Adrenal gland (tissue), 5 donors: ENCODE measurements around the gene FAM83C.

ENCODE experiments used
- CTCF ChIP-seq, 6 experiments: fragments of 450-650 bp in 4 of 6; fragments of 200-600 bp in 2 of 6; sonication (generic) in 1 of 6; IDR thresholded peaks; 1 replicate in 5 of 6; 2 replicates in 1 of 6; pipeline versions ENCODE4 v1.5.1 to v1.8.0; 2016 to 2021; ENCODE audit warnings: antibody characterized with exemption in 6 of 6, mild to moderate bottlenecking in 2 of 6, moderate library complexity in 1 of 6
- POLR2A ChIP-seq, 2 donors: fragments of 450-650 bp; IDR thresholded peaks; one replicate each; pipeline ENCODE4 v1.6.1; 2017; ENCODE audit warnings: antibody characterized with exemption in 2 of 2, mild to moderate bottlenecking in 2 of 2, moderate library complexity in 1 of 2
- donor health status: DM: no; HTN: no; CAD: no.

GRCh38 chr20:35339007-35339406 lies 46.8 kb upstream of the FAM83C start:
- no peak for TF ChIP-seq CTCF (IDR thresholded peaks at IDR 0.05)
- TF ChIP-seq POLR2A (IDR thresholded peaks at IDR 0.05) = no peak
